Stimulated activated CD8-positive, alpha-beta memory T cell treated with anti-CD3 and anti-CD28 coated beads, Interleukin-15, amount 100 ng/mL, for 24 hours (primary cell): ENCODE results near the gene PTPN13.
"Not testable (repeated sequence)": the region's sequence is repeated elsewhere in the genome, so short reads cannot be mapped to it uniquely, and the experiment has no call there.

Experiments used
- DNase-seq: peaks from one replicate; pipeline ENCODE4 v3.0.0-alpha.2; 2020; ENCODE audit warnings: low read depth

The PTPN13 gene

DNA sequence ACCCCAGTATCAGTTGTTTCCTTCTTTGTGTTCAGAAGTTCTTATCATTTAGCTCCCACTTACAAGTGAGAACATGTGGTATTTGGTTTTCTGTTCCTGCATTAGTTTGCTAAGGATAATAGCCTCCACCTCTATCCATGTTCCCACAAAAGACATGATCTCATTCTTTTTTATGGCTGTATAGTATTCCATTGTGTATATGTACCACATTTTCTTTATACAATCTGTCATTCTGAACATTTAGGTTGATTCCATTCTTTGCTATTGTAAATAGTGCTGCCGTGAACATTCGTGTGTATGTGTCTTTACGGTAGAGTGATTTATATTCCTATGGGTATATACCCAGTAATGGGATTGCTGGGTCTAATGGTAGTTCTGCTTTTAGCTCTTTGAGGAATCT, 125.0 kb downstream of the PTPN13 start:
- DNase-seq = not testable (repeated sequence)

- no peak for DNase-seq
Measured at GRCh38 chr4:86720508-86721068, 126.5 kb downstream of the PTPN13 start.

DNA sequence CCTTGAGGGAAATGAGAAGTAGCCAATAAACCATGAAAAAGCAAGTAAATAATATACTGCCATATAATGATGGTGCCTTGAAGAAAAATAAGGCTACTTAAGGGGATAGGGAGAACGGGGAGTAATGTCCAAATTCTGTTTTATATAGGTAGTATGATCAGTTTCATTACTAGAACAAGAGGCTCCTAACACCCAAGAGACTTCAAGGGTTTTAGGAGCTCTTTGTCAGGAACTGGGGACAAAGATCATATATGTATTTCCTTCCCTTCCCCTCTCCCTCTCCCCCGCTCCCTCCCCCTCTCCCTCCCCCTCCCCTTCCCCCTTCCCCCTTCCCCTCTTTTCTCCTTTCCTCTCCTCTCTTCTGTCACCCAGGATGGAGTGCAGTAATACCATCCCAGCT, 127.3 kb downstream of the PTPN13 start:
- no peak for DNase-seq

DNA sequence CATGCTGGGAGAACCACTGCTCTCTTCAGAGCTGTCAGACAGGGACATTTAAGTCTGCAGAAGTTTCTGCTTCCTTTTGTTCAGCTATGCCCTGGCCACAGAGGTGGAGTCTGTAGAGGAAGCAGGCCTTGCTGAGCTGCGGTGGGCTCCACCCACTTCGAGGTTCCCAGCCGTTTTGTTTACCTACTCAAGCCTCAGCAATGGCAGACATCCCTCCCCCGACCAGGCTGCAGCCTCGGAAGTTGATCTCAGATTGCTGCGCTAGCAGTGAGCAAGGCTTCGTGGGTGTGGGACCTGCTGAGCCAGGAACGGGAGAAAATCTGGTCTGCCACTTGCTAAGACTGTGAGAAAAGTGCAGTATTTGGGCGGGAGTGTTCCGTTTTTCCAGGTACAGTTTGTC, 136.2 kb downstream of the PTPN13 start:
- no peak for DNase-seq

DNA sequence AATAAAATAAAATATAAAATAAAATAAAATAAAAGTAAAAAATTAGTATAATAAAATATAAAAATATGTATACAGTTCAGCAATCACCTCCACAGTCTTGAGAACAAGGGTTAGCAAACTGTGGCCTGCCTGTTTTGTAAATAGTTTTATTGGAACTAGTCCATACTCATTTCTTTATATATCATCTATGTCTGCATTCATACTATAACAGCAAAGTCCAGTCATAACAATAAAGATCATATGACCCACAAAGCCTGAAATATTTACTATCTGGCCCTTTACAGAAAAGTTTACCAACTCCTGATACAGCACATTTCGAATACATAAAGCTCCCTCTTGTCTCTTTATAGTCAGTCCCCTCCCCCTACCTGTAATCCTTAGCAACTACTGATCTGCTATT, 143.1 kb downstream of the PTPN13 start:
- DNase-seq = no peak

DNA sequence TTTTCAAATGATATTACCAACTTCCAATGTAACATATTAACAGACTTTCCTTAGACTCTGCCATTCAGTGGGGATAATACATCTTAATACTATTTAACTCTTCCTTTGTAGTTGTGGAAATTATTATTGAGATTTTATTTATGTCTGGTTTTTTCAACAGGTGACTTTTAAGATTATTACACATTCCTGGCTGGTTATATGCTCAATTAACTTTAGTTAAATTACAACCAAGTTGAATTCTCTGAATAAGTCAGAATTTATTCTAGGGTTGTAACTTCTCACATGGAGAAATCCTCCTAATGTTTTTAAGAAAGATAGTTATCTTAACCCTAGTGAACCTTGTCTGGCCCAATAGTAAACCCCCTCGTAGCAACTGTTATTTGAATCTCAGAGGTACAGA, 147.7 kb downstream of the PTPN13 start:
- DNase-seq = no peak

- DNase-seq = no peak
Measured at GRCh38 chr4:86744570-86744969, 150.5 kb downstream of the PTPN13 start.

GRCh38 chr4:86749121-86749520, 155.0 kb downstream of the PTPN13 start:
- DNase-seq = no peak

DNA sequence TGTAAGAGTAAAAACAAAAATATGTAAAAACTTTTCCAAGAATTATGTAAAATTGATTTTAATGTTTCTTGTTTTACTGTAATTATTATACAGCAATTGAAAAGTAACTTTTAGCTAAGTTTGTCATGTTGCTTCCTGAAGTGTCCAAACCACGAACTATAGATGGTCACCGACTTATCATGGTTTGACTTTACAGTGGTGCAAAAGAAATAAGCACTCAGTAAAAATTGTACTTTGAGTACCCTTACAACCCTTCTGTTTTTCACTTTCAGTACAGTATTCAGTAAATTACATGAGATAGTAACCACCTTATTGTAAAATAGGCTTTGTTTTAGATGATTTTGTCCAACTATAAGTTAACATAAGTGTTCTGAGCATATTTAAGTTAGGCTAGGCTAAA, 161.3 kb downstream of the PTPN13 start:
- no peak for DNase-seq

- DNase-seq = no peak
Measured at GRCh38 chr4:86757468-86757867, 163.4 kb downstream of the PTPN13 start.

DNA sequence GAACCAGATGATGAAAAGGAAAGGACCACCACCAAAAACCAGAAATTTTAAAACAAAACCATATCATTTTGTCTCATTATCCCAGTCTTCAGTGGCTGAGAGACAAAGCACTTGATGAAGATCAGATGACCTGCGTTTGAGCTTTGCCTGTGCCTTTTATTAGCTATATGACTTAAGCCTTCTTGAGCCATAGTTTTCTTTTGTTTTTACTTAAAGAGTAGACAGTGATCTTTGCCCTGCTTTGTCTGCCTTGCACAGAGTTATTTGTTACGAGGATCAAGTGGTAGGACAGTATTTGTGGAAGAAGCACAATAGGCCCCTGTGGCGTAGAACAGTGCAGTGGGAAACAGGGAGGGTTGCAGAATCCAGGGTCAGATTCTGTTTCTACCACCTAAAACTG, 165.2 kb downstream of the PTPN13 start:
- no peak for DNase-seq

DNA sequence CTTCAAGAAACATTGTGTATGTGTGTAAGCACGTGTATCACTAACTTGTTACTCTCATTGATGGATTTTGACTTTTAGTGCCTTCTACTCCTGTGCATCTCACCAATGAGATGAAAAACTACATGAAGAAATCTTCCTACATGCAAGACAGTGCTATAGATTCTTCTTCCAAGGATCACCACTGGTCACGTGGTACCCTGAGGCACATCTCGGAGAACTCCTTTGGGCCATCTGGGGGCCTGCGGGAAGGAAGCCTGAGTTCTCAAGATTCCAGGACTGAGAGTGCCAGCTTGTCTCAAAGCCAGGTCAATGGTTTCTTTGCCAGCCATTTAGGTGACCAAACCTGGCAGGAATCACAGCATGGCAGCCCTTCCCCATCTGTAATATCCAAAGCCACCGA, 168.5 kb downstream of the PTPN13 start:
- DNase-seq = no peak

GRCh38 chr4:86769794-86770193, 175.7 kb downstream of the PTPN13 start:
- DNase-seq = no peak

DNA sequence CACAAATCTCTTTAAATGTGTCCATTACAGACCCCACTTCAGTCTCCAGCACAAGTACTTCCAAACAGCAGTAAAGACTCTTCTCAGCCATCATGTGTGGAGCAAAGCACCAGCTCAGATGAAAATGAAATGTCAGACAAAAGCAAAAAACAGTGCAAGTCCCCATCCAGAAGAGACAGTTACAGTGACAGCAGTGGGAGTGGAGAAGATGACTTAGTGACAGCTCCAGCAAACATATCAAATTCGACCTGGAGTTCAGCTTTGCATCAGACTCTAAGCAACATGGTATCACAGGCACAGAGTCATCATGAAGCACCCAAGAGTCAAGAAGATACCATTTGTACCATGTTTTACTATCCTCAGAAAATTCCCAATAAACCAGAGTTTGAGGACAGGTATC, 177.0 kb downstream of the PTPN13 start:
- no peak for DNase-seq

DNA sequence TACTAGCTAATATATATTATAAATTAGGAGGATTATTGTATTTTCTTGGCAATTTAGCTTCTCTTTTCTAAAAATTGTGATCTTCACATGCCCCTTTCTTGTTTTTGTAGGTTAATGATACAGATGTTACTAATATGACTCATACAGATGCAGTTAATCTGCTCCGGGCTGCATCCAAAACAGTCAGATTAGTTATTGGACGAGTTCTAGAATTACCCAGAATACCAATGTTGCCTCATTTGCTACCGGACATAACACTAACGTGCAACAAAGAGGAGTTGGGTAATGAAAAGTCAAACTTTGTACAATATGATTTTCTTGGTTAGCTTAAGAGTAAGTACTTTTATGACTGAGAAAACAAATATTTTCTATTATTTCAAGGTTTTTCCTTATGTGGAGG, 180.9 kb downstream of the PTPN13 start:
- no peak for DNase-seq

- no peak for DNase-seq
Measured at GRCh38 chr4:86778175-86778574, 184.1 kb downstream of the PTPN13 start.

GRCh38 chr4:86788826-86789225, 194.7 kb downstream of the PTPN13 start:
- DNase-seq = no peak

DNA sequence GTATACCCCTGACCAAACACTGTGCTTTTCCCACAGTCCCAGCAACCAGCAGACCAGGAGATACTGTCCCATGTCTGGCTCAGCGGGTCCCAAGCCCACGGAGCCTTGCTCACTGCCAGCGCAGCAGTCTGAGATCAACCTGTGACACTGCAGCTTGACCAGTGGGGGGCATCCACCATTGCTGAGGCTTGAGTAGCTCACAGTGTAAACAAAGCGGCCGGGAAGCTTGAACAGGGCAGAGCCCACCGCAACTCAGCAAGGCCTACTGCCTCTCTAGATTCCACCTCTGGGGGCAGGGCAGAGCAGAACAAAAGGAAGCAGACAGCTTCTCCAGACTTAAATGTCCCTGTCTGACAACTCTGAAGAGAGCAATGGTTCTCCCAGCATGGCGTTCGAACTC, 197.0 kb downstream of the PTPN13 start:
- DNase-seq = no peak

DNA sequence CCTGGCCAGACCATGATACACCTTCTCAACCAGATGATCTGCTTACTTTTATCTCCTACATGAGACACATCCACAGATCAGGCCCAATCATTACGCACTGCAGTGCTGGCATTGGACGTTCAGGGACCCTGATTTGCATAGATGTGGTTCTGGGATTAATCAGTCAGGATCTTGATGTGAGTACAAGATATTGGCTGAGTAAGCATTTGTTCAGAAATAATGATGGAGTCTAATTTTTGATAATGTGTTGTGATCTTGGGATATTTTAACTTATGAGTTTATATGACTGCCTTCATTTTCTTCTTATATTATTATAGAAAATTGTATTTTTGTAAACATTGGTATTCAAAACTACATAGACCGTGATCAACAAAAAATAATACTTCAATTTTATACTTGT, 215.7 kb downstream of the PTPN13 start:
- no peak for DNase-seq

DNA sequence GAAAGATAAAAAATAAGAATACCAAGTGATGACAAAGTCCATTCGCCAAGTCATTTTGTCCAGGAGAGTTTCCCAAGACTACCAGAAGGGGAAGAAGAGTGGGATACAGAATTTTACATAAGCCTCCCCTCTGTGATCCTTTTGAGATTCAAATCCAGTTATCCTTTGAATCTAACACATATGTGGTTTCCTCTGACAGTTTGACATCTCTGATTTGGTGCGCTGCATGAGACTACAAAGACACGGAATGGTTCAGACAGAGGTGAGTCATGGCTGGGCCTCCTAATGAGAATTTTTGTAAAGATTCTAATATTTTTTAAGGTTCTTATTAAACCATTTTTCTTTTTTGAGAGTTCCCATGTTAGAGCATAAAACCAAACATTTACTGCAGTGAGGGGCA, 216.7 kb downstream of the PTPN13 start:
- no peak for DNase-seq

- no peak for DNase-seq
Measured at GRCh38 chr4:86815653-86816052, 221.5 kb downstream of the PTPN13 start.

DNA sequence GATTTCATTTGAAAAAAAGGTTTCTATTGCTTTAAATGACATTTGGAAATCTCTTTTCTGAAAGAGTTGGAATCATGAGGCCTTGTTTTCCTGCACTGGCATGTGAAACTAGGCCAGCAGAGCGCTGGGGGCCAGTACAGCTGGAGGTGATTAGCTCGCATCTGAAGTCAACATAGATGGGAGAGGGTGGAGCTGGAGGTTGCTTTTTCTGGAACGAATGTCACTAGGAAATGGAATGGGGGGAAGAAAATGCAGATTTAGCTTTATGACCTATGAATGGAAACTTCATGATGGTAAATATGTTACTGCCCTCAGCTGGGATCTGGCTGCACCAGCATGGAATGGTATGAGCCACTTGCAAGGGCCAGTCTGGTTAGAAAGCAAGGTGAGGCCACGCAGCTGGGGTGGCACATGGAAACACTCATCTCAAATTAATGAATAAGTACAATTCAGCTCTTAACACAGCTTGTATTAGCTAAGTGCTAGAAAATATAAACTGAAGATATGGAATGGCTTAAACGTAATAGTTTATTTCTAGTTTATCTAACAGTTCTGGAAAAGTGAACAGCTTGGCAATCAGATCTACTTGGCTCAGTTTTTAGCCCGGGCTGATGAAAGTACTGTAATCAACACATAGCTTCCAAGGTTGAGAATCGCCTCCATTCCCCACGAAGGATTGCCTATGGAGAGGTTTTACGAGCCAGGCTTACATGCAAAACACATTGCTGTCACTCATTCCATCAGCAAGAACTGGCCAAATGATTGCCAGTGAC, 222.6 kb downstream of the PTPN13 start:
- no peak for DNase-seq

DNA sequence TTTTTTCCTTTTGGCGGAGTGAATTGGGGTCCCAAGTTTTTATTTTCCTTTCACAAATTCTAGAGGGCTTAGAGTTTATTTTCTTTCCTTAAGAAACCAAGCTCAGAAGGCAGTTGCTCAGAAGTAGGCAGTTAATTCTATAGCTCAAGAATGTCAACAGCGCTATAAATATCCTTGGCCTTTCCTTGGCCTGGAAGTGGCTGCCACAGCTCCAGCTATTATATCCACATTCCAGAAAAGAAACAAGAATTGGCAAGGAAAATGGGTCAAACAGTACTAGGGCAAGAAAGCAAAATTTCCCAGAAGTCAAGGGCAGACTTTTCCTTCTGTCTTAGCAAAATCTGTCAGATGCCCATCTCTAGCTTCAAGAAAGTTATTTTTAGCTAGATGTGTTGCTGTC, 224.1 kb downstream of the PTPN13 start:
- no peak for DNase-seq

DNA sequence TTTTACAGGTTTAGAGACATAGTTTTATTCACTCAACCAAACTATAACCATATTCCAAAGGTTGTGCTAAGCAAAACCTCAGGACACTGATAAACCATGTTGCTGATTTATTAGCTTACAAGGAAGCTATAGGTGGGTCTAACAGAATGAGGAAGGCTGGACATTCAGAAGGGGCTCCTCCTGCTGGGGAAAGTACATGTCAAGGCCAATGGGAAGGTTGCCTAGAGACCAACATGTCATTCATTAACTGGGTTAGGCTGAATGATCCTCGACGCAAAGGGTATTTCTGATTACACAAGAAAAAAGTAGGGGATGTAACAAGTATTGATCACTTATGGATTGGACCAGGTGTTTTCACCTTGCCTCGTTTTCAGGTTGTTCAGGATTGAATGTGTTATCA, 224.7 kb downstream of the PTPN13 start:
- DNase-seq = no peak
